Kidney epithelial cell (primary cell): Measurements from ENCODE around the gene EAF1. TPM values are rescaled to one million over a fixed set of nuclear protein-coding genes. Genes with fewer than 3 reads are reported as not detected.
A peak's percentile ranks its signal among the peaks of the same experiment; 100 is the strongest.
"Not testable (repeated sequence)": the region's sequence is repeated elsewhere in the genome, so short reads cannot be mapped to it uniquely, and the experiment has no call there.

Source experiments
- DNase-seq: peaks from one replicate; pipeline ENCODE4 v3.0.0-alpha.2; 2010; ENCODE audit warnings: low read depth
- H3K27me3 ChIP-seq: 2 replicates; pipeline ENCODE4 v1.6.0; 2011; ENCODE audit warnings: low read length; ENCODE audit not compliant: control insufficient read depth, insufficient read depth
- H3K36me3 ChIP-seq: 2 replicates; pipeline ENCODE4 v1.5.1; 2011; ENCODE audit warnings: low read length; ENCODE audit not compliant: control insufficient read depth, insufficient read depth
- H3K4me3 ChIP-seq: 2 replicates; pipeline ENCODE4 v1.5.1; 2011; ENCODE audit warnings: low read depth, mild to moderate bottlenecking, control low read depth, low read length
- total RNA-seq: library from RNA; depleted of rRNA; stranded (reverse); fragments of >200 nt; gene quantifications from 2 replicates; pipeline ENCODE4 v1.2.3, GENCODE V29; 2015
- TF ChIP-seq, protein P1 (sequence below): IDR thresholded peaks from 2 replicates; pipeline ENCODE4 v1.5.1; 2011; ENCODE audit warnings: mild to moderate bottlenecking, moderate library complexity, low read length, control low read depth, inconsistent platforms; ENCODE audit not compliant: insufficient read depth, poor library complexity, severe bottlenecking

The EAF1 gene
- total RNA-seq, 1 donor from 2014 or later: 35.8 TPM

DNA sequence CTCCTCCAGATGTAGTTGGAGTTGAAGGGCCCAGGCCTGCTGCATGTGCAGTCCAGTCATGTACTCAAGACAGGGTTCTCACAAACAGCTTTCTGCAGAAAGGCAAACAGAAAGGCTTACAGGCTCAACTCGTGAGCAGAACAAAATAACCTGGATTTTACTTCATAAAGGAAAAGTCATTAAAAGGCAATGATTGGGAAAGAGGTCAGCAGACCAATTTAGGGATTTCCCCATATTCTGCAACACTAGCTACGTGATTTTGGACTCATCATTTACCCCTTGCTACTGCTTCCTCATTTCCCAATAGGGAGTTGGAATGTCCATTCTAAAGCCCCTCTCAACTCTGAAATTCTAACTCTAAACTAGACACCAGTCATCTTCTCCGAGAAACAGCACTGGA lies 18.2 kb upstream of the EAF1 start:
- H3K4me3 ChIP-seq: no peak overlapping the region
- H3K36me3 ChIP-seq: no peaks in the 10 kb centered on the region
- no peaks in the 10 kb centered on the region for H3K27me3 ChIP-seq
- TF ChIP-seq, protein P1, sequence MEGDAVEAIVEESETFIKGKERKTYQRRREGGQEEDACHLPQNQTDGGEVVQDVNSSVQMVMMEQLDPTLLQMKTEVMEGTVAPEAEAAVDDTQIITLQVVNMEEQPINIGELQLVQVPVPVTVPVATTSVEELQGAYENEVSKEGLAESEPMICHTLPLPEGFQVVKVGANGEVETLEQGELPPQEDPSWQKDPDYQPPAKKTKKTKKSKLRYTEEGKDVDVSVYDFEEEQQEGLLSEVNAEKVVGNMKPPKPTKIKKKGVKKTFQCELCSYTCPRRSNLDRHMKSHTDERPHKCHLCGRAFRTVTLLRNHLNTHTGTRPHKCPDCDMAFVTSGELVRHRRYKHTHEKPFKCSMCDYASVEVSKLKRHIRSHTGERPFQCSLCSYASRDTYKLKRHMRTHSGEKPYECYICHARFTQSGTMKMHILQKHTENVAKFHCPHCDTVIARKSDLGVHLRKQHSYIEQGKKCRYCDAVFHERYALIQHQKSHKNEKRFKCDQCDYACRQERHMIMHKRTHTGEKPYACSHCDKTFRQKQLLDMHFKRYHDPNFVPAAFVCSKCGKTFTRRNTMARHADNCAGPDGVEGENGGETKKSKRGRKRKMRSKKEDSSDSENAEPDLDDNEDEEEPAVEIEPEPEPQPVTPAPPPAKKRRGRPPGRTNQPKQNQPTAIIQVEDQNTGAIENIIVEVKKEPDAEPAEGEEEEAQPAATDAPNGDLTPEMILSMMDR: no peak
- DNase-seq: no peak

DNA sequence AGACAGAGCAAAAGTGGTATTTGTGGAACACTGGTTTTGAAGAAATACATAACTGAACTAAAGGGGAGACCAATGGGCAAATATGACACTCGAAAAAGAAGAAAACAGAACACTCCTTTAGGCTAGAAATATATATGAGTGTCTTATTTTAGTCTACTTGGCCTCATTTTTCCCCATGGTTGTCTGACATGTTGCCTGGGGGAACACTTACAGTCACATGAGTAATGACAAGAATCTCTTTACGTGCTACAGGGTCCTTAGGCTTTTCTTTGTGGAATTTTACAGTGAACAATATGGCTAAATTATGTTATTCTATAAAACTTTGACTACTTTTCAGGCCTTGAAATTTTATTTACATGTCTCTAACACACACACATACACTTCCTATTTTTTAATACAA lies 17.6 kb upstream of the EAF1 start:
- no peak overlapping the region for H3K4me3 ChIP-seq
- DNase-seq: no peak
- no peaks in the 10 kb centered on the region for H3K36me3 ChIP-seq
- TF ChIP-seq, protein P1: no peak
- H3K27me3 ChIP-seq: no peaks in the 10 kb centered on the region

DNA sequence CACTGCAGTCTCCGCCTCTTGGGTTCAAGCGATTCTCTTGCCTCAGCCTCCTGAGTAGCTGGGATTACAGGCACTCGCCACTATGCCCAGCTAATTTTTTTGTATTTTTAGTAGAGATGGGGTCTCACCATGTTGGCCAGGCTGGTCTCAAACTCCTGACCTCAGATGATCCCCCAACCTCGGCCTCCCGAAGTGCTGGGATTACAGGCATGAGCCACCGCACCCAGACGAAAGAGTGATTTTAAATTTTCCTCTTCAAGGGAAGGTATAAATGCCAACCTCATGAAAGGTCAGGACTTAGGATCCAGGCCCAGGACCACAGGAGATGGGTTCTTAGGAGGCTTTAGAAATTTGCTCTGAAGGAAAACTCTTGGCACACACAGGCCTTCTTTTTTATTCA lies 16.4 kb upstream of the EAF1 start:
- not testable (repeated sequence) for H3K27me3 ChIP-seq, H3K36me3 ChIP-seq, H3K4me3 ChIP-seq, DNase-seq

DNA sequence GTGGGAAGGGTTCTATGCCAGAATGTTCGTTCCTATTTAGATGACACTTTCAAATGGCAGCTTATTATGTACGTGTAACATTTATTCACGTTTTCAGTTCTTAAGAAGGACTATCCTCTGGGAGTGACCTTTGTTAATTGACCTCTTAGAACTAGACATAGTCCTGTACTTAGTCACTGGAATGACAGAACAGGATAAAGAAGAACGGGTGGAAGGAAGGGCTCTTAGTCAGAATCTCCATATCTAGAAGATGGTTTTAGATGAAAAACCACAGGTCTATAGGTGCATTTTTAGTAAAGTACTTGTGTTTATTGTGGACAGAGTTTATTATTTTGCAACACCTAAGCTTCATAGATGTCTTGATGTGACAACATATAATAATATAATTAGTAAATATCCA lies 6.5 kb upstream of the EAF1 start:
- TF ChIP-seq, protein P1: no peak
- Histone ChIP-seq H3K4me3 (no peak overlapping the region), H3K27me3 (no peaks in the 10 kb centered on the region), H3K36me3 (no peaks in the 10 kb centered on the region)
- no peak for DNase-seq

DNA sequence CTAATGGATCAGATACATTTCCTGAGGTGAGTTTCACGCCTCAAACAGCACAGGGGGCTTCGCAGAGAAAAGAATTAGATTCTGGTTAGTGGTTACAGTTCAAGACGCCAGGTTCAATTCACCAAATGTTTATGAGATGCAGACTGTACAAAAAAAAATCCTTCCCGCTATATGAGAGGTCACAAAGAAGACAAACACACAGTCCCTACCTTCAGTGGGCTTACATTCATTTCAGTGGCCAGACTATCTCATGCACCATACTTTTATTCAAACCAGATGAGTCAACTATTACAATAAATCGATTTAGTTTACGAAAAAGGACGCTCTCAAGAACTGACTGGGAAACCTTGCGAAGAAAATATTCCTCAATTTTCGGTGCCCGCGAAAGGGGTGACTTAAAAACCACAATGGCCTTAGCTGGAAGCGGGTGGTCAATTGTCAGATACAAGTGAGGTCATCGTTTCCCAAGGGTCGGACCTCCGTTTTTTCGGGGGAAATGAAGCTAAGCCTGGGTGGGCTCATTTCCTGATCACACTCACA lies 749 bp upstream of the EAF1 start:
- Histone ChIP-seq H3K4me3 (peak overlapping the region; percentile 84), H3K36me3 (no peaks in the 10 kb centered on the region), H3K27me3 (no peaks in the 10 kb centered on the region)
- TF ChIP-seq, protein P1: no peak
- no peak for DNase-seq

DNA sequence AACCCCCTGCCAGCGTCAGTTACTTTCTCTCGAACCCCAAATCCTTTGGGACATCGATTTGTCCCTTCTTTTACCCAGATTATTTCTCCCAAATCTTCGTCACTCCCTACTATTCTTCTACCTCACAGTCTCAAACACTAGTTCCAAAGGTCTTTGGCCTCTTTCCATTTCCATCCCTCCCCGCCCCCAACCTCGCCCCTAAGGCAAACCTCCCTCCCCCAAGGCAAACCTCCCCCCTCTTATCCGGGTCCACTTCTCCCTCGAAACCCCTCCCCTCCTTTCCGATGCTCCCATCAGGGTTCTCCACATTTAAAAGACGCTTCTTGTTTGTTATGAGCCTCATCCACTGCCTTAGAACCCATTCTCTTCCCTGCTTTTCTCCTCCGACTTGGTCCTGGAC lies 583 bp downstream of the EAF1 start:
- Histone ChIP-seq H3K27me3 (no peaks in the 10 kb centered on the region), H3K36me3 (no peaks in the 10 kb centered on the region), H3K4me3 (peak overlapping the region; percentile 84)
- TF ChIP-seq, protein P1: no peak
- DNase-seq: no peak
